ENCODE measurements around the gene TNFRSF8.

The TNFRSF8 gene

GRCh38 chr1:12188657-12189327 is 125.7 kb downstream of the TNFRSF8 start:
- H2BK12ac ChIP-seq (ENCODE audit: low read length), result peak overlapping the region; percentile 42
- H3K79me1 ChIP-seq (ENCODE audit: low read depth, low read length), result no peaks in the 10 kb centered on the region
- H3K9me3 ChIP-seq (replicated peaks in 1 of 2; ENCODE audit: control insufficient read depth in 2 of 2, insufficient read depth in 1 of 2, low read depth in 1 of 2, low read length in 2 of 2), result peaks cover 0 to 3% of the 10 kb centered on the region in 2 donors
- H2BK15ac ChIP-seq (ENCODE audit: low read length), result peak overlapping the region; percentile 10
- H3K4me3 ChIP-seq (ENCODE audit: low read length in 2 of 2), result no peak overlapping the region
- peaks cover 12 to 20% of the 10 kb centered on the region in 2 donors for H3K4me1 ChIP-seq (ENCODE audit: control insufficient read depth in 2 of 2, insufficient read depth in 1 of 2, low read depth in 1 of 2, low read length in 2 of 2)
- H3K36me3 ChIP-seq (replicated peaks in 1 of 2; ENCODE audit: control insufficient read depth in 2 of 2, insufficient read depth in 2 of 2, low read length in 2 of 2), result no peaks in the 10 kb centered on the region
- H3K4ac ChIP-seq (ENCODE audit: low read length), result no peak overlapping the region
- peak overlapping the region; percentile 98 for H2AK5ac ChIP-seq (ENCODE audit: low read depth, low read length)
- H3K27ac ChIP-seq (replicated peaks; ENCODE audit: low read length), result no peak overlapping the region
- peak overlapping the region; percentile 11 for H3K23ac ChIP-seq (ENCODE audit: low read depth, low read length, poor library complexity)
- no peak overlapping the region for H4K8ac ChIP-seq (ENCODE audit: low read depth, low read length)
- no peak overlapping the region for H3K4me2 ChIP-seq (ENCODE audit: insufficient read depth, low read length, poor library complexity, severe bottlenecking)
- DNase-seq (ENCODE audit: low spot score), result no peak
- H3K27me3 ChIP-seq (ENCODE audit: control insufficient read depth in 3 of 3, insufficient read depth in 3 of 3, low read depth in 1 of 3, low read length in 3 of 3), result peaks cover 0 to 2% (median 0%) of the 10 kb centered on the region in 3 experiments
- no CpG with 5 or more reads among the region's 13 CpGs for WGBS, 2 donors (ENCODE audit: extremely low coverage in 2 of 2, insufficient read length in 2 of 2, insufficient replicate concordance in 1 of 2)
- peak overlapping the region; percentile 80 for H3K18ac ChIP-seq (ENCODE audit: low read length)
- no peak overlapping the region for H2AFZ ChIP-seq (ENCODE audit: low read length)
- no peak overlapping the region for H3K14ac ChIP-seq (ENCODE audit: low read length)
- no peak overlapping the region for H3K9ac ChIP-seq (ENCODE audit: low read depth, low read length, poor library complexity)
- H4K91ac ChIP-seq (ENCODE audit: low read depth, low read length, poor library complexity), result peak overlapping the region; percentile 20
- peak overlapping the region; percentile 51 for H2BK120ac ChIP-seq (ENCODE audit: low read depth, low read length)
- H2BK5ac ChIP-seq (ENCODE audit: low read length), result peak overlapping the region; percentile 45

- peaks cover 9 to 18% of the 10 kb centered on the region in 2 donors for H3K4me1 ChIP-seq (ENCODE audit: control insufficient read depth in 2 of 2, insufficient read depth in 1 of 2, low read depth in 1 of 2, low read length in 2 of 2)
- H2AK5ac ChIP-seq (ENCODE audit: low read depth, low read length), result peak overlapping the region; percentile 98
- no peak for DNase-seq (ENCODE audit: low spot score)
- no peak overlapping the region for H2AFZ ChIP-seq (ENCODE audit: low read length)
- WGBS, 2 donors (ENCODE audit: extremely low coverage in 2 of 2, insufficient read length in 2 of 2, insufficient replicate concordance in 1 of 2), result no CpG with 5 or more reads among the region's 5 CpGs
- H3K36me3 ChIP-seq (replicated peaks in 1 of 2; ENCODE audit: control insufficient read depth in 2 of 2, insufficient read depth in 2 of 2, low read length in 2 of 2), result no peaks in the 10 kb centered on the region
- H3K4ac ChIP-seq (ENCODE audit: low read length), result no peak overlapping the region
- no peaks in the 10 kb centered on the region for H3K79me1 ChIP-seq (ENCODE audit: low read depth, low read length)
- no peak overlapping the region for H3K23ac ChIP-seq (ENCODE audit: low read depth, low read length, poor library complexity)
- H3K9me3 ChIP-seq (replicated peaks in 1 of 2; ENCODE audit: control insufficient read depth in 2 of 2, insufficient read depth in 1 of 2, low read depth in 1 of 2, low read length in 2 of 2), result peaks cover 0 to 3% of the 10 kb centered on the region in 2 donors
- no peak overlapping the region for H2BK12ac ChIP-seq (ENCODE audit: low read length)
- peak overlapping the region; percentile 35 for H3K18ac ChIP-seq (ENCODE audit: low read length)
- no peak overlapping the region for H4K8ac ChIP-seq (ENCODE audit: low read depth, low read length)
- H3K27me3 ChIP-seq (ENCODE audit: control insufficient read depth in 3 of 3, insufficient read depth in 3 of 3, low read depth in 1 of 3, low read length in 3 of 3), result peaks cover 0 to 2% (median 0%) of the 10 kb centered on the region in 3 experiments
- no peak overlapping the region for H3K9ac ChIP-seq (ENCODE audit: low read depth, low read length, poor library complexity)
- H2BK15ac ChIP-seq (ENCODE audit: low read length), result peak overlapping the region; percentile 10
- no peak overlapping the region for H4K91ac ChIP-seq (ENCODE audit: low read depth, low read length, poor library complexity)
- no peak overlapping the region for H2BK5ac ChIP-seq (ENCODE audit: low read length)
- H3K27ac ChIP-seq (replicated peaks; ENCODE audit: low read length), result no peak overlapping the region
- no peak overlapping the region for H3K14ac ChIP-seq (ENCODE audit: low read length)
- no peak overlapping the region for H3K4me3 ChIP-seq (ENCODE audit: low read length in 2 of 2)
- H3K4me2 ChIP-seq (ENCODE audit: insufficient read depth, low read length, poor library complexity, severe bottlenecking), result no peak overlapping the region
- no peak overlapping the region for H2BK120ac ChIP-seq (ENCODE audit: low read depth, low read length)
Observed at GRCh38 chr1:12189328-12189682, 126.2 kb downstream of the TNFRSF8 start.

GRCh38 chr1:12191242-12192032 is 128.3 kb downstream of the TNFRSF8 start:
- Histone ChIP-seq H3K18ac (ENCODE audit: low read length) (peak overlapping the region; percentile 88), H3K79me1 (ENCODE audit: low read depth, low read length) (no peaks in the 10 kb centered on the region), H3K27ac (replicated peaks; ENCODE audit: low read length) (no peak overlapping the region), H3K4me1 (ENCODE audit: control insufficient read depth in 2 of 2, insufficient read depth in 1 of 2, low read depth in 1 of 2, low read length in 2 of 2) (peaks cover 1 to 3% of the 10 kb centered on the region in 2 donors), H3K4ac (ENCODE audit: low read length) (no peak overlapping the region), H3K4me3 (ENCODE audit: low read length in 2 of 2) (no peak overlapping the region), H4K91ac (ENCODE audit: low read depth, low read length, poor library complexity) (no peak overlapping the region), H3K9me3 (replicated peaks in 1 of 2; ENCODE audit: control insufficient read depth in 2 of 2, insufficient read depth in 1 of 2, low read depth in 1 of 2, low read length in 2 of 2) (no peaks in the 10 kb centered on the region), H3K36me3 (replicated peaks in 1 of 2; ENCODE audit: control insufficient read depth in 2 of 2, insufficient read depth in 2 of 2, low read length in 2 of 2) (no peaks in the 10 kb centered on the region), H3K14ac (ENCODE audit: low read length) (peak overlapping the region; percentile 97), H3K9ac (ENCODE audit: low read depth, low read length, poor library complexity) (peak overlapping the region; percentile 13), H2BK15ac (ENCODE audit: low read length) (peak overlapping the region; percentile 91), H2AFZ (ENCODE audit: low read length) (no peak overlapping the region), H3K23ac (ENCODE audit: low read depth, low read length, poor library complexity) (peak overlapping the region; percentile 25), H2BK12ac (ENCODE audit: low read length) (no peak overlapping the region), H2BK120ac (ENCODE audit: low read depth, low read length) (no peak overlapping the region), H4K8ac (ENCODE audit: low read depth, low read length) (peak overlapping the region; percentile 84), H3K4me2 (ENCODE audit: insufficient read depth, low read length, poor library complexity, severe bottlenecking) (no peak overlapping the region), H2BK5ac (ENCODE audit: low read length) (no peak overlapping the region), H3K27me3 (ENCODE audit: control insufficient read depth in 3 of 3, insufficient read depth in 3 of 3, low read depth in 1 of 3, low read length in 3 of 3) (peaks cover 0 to 2% (median 0%) of the 10 kb centered on the region in 3 experiments), H2AK5ac (ENCODE audit: low read depth, low read length) (peak overlapping the region; percentile 87)
- WGBS, 2 donors (ENCODE audit: extremely low coverage in 2 of 2, insufficient read length in 2 of 2, insufficient replicate concordance in 1 of 2), result no CpG with 5 or more reads among the region's 58 CpGs
- DNase-seq (ENCODE audit: low spot score), result no peak
